PC-9 (cell line): Measurements from ENCODE around the gene MORC2. TPM values are rescaled to one million over a fixed set of nuclear protein-coding genes. Genes with fewer than 3 reads are reported as not detected.

Experiments
- Bru-seq: library from RNA; stranded (reverse); fragments of 400-500 nt; gene quantifications from one replicate; lab custom pipeline; 2021; lab: Mats Ljungman, UMichigan
- BruChase-seq, 2 experiments: library from RNA; stranded (reverse); fragments of 400-500 nt; gene quantifications; one replicate each; lab custom pipeline; 2021; lab: Mats Ljungman, UMichigan
- BruUV-seq: library from RNA; stranded (reverse); fragments of 400-500 nt; replicated peaks from 2 replicates; lab custom pipeline; 2021; lab: Mats Ljungman, UMichigan
- CTCF ChIA-PET: fragments of 300-600 bp; sonication (Branson Sonifier 250); formaldehyde crosslinking; loops from one replicate; lab custom pipeline; 2022; ENCODE audit warnings: antibody characterized with exemption; lab: Charles Lee
- POLR2A ChIA-PET: fragments of 300-600 bp; sonication (Branson Sonifier 250); formaldehyde crosslinking; loops from one replicate; lab custom pipeline; 2022; ENCODE audit warnings: antibody characterized with exemption; ENCODE audit not compliant: unreplicated experiment; lab: Charles Lee
- DNase-seq, 2 experiments: peaks; one replicate each; pipeline versions ENCODE4 v3.0.0 to v3.0.0-alpha.2; 2015 to 2022; ENCODE audit warnings: mixed read lengths in 1 of 2
- H2AFZ ChIP-seq: fragments of 200-600 bp; sonication (generic); 2 replicates; pipeline ENCODE4 v1.8.1; 2017; ENCODE audit warnings: antibody characterized with exemption
- H3F3A ChIP-seq: fragments of 200-600 bp; sonication (generic); 2 replicates; pipeline ENCODE4 v1.8.1; 2017; ENCODE audit warnings: antibody characterized with exemption, mild to moderate bottlenecking, low read depth; ENCODE audit not compliant: insufficient read depth
- H3K27ac ChIP-seq: fragments of 200-600 bp; sonication (generic); 2 replicates; pipeline ENCODE4 v1.6.1; 2016; ENCODE audit warnings: mixed run types
- H3K27me3 ChIP-seq: fragments of 200-600 bp; sonication (generic); 2 replicates; pipeline ENCODE4 v1.6.1; 2016; ENCODE audit warnings: low read depth, mixed run types; ENCODE audit not compliant: insufficient read depth
- H3K36me3 ChIP-seq: fragments of 200-600 bp; sonication (generic); 2 replicates; pipeline ENCODE4 v1.6.1; 2016; ENCODE audit warnings: low read depth, mixed run types
- H3K4me1 ChIP-seq: fragments of 200-600 bp; sonication (generic); replicated peaks from 2 replicates; pipeline ENCODE4 v1.6.1; 2016; ENCODE audit warnings: mixed run types; ENCODE audit not compliant: insufficient read depth
- H3K4me2 ChIP-seq: fragments of 200-600 bp; sonication (generic); 2 replicates; pipeline ENCODE4 v1.6.1; 2017; ENCODE audit warnings: mixed run types
- H3K4me3 ChIP-seq: fragments of 200-600 bp; sonication (generic); 2 replicates; pipeline ENCODE4 v1.6.1; 2016; ENCODE audit warnings: mixed run types
- H3K79me2 ChIP-seq: fragments of 200-600 bp; sonication (generic); 2 replicates; pipeline ENCODE4 v1.6.1; 2017; ENCODE audit warnings: low read depth, mixed run types
- H3K9me2 ChIP-seq: fragments of 200-600 bp; sonication (generic); 2 replicates; pipeline ENCODE4 v1.8.1; 2017; ENCODE audit warnings: mild to moderate bottlenecking; ENCODE audit not compliant: insufficient read depth
- H3K9me3 ChIP-seq: fragments of 200-600 bp; sonication (generic); 2 replicates; pipeline ENCODE4 v1.8.1; 2016; ENCODE audit warnings: low read depth; ENCODE audit not compliant: insufficient read depth
- H4K20me1 ChIP-seq: fragments of 200-600 bp; sonication (generic); 2 replicates; pipeline ENCODE4 v1.8.1; 2017; ENCODE audit not compliant: insufficient read depth
- EZH2 ChIP-seq: fragments of 200-600 bp; sonication (generic); IDR thresholded peaks from 2 replicates; pipeline ENCODE4 v1.8.0; 2017; ENCODE audit warnings: antibody characterized with exemption, low read depth
- intact Hi-C: fragments of 100-400 bp; cut with micrococcal nuclease; formaldehyde crosslinking; loops from one replicate; pipeline ENCODE4 v1.10.0; 2022; ENCODE audit not compliant: unreplicated experiment
- long read RNA-seq: library from polyadenylated mRNA; stranded (forward); transcript quantifications from one replicate; pipeline ENCODE4 v2.0.0, GENCODE V29; 2022
- total RNA-seq: library from RNA; stranded (reverse); gene quantifications from 2 replicates; pipeline ENCODE4 v1.2.3, GENCODE V29; 2021
- TF ChIP-seq, protein P1 (sequence below): fragments of 200-600 bp; sonication (generic); conservative IDR thresholded peaks from 2 replicates; pipeline ENCODE4 v1.6.1; 2017; ENCODE audit warnings: mixed run types, antibody characterized with exemption, mild to moderate bottlenecking, moderate library complexity

MORC2 gene
- 39.8 and 52.9 TPM in 2 replicates for total RNA-seq
- Bru-seq, nascent RNA = percentile 82 among the genes with signal in this experiment
- BruChase-seq, experiment 1, labeled RNA remaining after a 2-hour chase = percentile 87 among the genes with signal in this experiment
- percentile 86 among the genes with signal in this experiment for BruChase-seq, experiment 2, labeled RNA remaining after a 6-hour chase
- long read RNA-seq, full-length matches to known transcripts = 20 of 49 reads
- long read RNA-seq, partial matches to known transcripts = 9 of 49 reads
- long read RNA-seq, other reads (novel, unspliced or antisense) = 20 of 49 reads

DNA sequence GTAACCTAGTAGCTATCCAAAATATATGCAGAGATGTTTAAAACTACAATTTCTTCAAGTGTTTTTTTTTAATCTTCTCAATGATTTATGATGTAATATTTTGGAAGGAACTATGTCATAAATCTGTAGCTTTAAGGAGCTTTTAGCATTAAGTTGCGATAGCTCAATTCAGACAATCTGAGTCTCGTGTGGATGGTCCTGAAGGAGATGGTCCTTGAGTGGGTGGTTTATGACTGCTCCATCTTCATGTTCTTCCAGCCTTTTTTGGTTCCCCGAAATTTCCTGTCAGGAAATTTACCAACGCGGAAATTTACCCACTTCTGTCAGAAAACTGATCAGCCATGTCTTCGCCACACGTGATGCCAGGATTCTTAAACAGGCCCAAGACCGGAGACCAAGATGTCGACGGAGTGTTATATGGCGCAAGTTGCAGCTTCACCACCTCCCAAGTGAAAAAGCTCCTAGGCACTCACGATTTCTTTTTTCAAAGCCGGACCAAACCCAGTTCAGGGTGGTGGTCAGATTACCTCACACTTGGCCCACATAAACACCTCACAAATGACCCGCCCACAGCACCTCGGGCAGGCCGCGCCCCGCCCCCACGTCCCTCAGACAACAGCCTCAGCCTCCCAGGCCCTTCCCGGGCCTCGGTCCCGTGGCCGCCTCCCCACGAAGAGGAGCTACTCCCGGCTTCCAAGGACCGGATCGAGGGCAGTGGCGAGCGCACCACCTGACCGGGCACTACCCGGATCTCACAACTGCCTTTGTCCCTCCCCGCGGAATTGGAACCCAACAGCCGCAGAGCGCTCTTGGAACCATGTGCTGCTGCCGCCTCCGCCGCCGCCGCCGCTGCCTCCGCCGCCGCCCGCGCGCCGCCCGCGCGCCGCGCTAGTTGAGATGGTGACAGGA is at the start of gene MORC2:
Gene MORC2, minus strand, starts transcription at position 760 of the 909 bp plus-strand sequence. CDS start 885 bp downstream, outside the sequence.
- DNase-seq = peak in 1 of 2 experiments; percentile 70
- Histone ChIP-seq H3K9me3 (peaks cover 47% of the 10 kb centered on the region), H3K36me3 (peaks cover 62% of the 10 kb centered on the region), H3K4me2 (peak within 1 kb of the TSS; percentile 88), H3K27me3 (no peaks in the 10 kb centered on the region), H3K27ac (peak within 1 kb of the TSS; percentile 78), H3K79me2 (peaks cover 91% of the 10 kb centered on the region), H2AFZ (peak within 1 kb of the TSS; percentile 80), H4K20me1 (no peaks in the 10 kb centered on the region; the same call in 1 of the 2 replicates), H3F3A (no peaks in the 10 kb centered on the region; the same call in 1 of the 2 replicates), H3K4me1 (peaks cover 32% of the 10 kb centered on the region; the same call in 1 of the 2 replicates), H3K9me2 (no peaks in the 10 kb centered on the region), H3K4me3 (peak within 1 kb of the TSS; percentile 89)
- CTCF ChIA-PET = interaction anchor here (0.5 to 1.3 kb wide), 3 partner anchors 139 to 1725 kb away, joined by 3 to 4 read pairs (median 3); partner anchors contain the start of gene SELENOM
- intact Hi-C loops = no loop called here
- POLR2A ChIA-PET = interaction anchor here (0.6 to 1.2 kb wide), 4 partner anchors 93 to 302 kb away, joined by 7 to 25 read pairs (median 7); no protein-coding TSS in a partner anchor
- TF ChIP-seq, protein P1, sequence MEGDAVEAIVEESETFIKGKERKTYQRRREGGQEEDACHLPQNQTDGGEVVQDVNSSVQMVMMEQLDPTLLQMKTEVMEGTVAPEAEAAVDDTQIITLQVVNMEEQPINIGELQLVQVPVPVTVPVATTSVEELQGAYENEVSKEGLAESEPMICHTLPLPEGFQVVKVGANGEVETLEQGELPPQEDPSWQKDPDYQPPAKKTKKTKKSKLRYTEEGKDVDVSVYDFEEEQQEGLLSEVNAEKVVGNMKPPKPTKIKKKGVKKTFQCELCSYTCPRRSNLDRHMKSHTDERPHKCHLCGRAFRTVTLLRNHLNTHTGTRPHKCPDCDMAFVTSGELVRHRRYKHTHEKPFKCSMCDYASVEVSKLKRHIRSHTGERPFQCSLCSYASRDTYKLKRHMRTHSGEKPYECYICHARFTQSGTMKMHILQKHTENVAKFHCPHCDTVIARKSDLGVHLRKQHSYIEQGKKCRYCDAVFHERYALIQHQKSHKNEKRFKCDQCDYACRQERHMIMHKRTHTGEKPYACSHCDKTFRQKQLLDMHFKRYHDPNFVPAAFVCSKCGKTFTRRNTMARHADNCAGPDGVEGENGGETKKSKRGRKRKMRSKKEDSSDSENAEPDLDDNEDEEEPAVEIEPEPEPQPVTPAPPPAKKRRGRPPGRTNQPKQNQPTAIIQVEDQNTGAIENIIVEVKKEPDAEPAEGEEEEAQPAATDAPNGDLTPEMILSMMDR = no peak
- no peak for TF ChIP-seq EZH2
- TSS peak; percentile 38 for BruUV-seq

DNA sequence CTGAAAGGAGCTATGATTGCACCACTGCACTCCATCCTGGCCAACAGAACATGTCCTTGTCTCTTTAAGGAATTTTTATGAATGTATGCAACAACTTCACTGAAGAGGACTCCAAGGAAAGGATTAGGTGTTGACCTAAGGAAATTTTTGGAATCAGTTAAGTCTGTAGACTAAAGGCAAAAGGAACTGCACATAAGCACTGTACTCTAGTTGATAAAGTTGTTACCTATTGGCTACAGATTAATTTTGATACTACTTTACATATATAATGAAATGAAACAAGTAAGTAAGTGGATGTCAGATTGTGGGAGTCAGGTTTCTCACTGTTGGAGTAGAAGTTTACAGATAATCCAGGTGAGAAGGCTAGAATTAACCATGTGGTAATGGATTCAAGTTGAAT is 37.0 kb upstream of the MORC2 start:
- Histone ChIP-seq H4K20me1 (no peaks in the 10 kb centered on the region), H3K4me1 (no peaks in the 10 kb centered on the region), H3K9me3 (no peaks in the 10 kb centered on the region; the same call in 1 of the 2 replicates), H2AFZ (no peak overlapping the region), H3F3A (no peaks in the 10 kb centered on the region), H3K9me2 (no peaks in the 10 kb centered on the region), H3K4me2 (no peak overlapping the region), H3K79me2 (no peaks in the 10 kb centered on the region), H3K27me3 (no peaks in the 10 kb centered on the region), H3K36me3 (no peaks in the 10 kb centered on the region), H3K27ac (no peak overlapping the region), H3K4me3 (no peak overlapping the region)
- ChIA-PET CTCF (interaction anchor here (0.6 kb wide), 1 partner anchor 157 kb away, joined by 3 read pairs; no protein-coding TSS in a partner anchor), POLR2A (no interaction called here)
- intact Hi-C loops = no loop called here
- DNase-seq = no peak
- TF ChIP-seq, protein P1 = no peak
- BruUV-seq = no TSS peak

DNA sequence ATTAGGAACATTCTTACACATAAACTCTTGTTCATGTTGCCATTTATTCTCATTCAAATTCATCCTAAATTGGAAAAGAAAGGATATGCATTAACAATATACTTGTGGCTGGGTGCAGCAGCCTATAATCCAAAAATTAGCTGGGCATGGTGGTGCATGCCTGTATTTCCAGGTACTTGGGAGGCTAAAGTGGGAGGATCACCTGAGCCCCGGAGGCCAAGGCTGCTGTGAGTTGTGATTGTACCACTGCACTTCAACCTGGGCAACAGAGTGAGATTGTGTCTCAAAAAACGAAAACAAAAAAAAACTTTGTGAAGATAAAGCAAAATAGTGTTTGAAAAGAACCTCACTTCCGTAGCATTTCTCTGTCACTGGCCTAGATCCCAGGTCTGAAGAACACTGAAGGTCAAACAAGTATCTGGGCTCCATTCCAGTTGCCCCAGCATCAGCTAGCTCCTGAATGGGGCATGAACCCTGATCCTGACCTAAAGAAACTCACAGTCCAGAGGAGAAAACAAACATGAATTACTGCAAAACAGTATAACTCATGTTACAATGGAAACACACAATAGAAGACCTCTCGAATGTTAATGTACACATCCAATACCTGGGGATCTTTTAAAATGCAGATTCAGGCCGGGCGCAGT is 32.7 kb upstream of the MORC2 start:
- no peaks in the 10 kb centered on the region for H3K4me1 ChIP-seq
- H2AFZ ChIP-seq = no peak overlapping the region
- no peak overlapping the region for H3K4me3 ChIP-seq
- no peaks in the 10 kb centered on the region for H3F3A ChIP-seq
- H3K27ac ChIP-seq = no peak overlapping the region
- no peaks in the 10 kb centered on the region for H3K79me2 ChIP-seq
- TF ChIP-seq, protein P1 = no peak
- TF ChIP-seq EZH2 = no peak
- H3K9me3 ChIP-seq = no peaks in the 10 kb centered on the region
- POLR2A ChIA-PET = no interaction called here
- intact Hi-C loops = no loop called here
- H3K27me3 ChIP-seq = no peaks in the 10 kb centered on the region
- BruUV-seq = no TSS peak
- no peaks in the 10 kb centered on the region for H3K36me3 ChIP-seq
- no peak overlapping the region for H3K4me2 ChIP-seq
- H3K9me2 ChIP-seq = no peaks in the 10 kb centered on the region
- no peaks in the 10 kb centered on the region for H4K20me1 ChIP-seq
- no peak for DNase-seq
- CTCF ChIA-PET = no interaction called here
